Measurements from ENCODE around the gene ORM1. TPM values are rescaled to one million over a fixed set of nuclear protein-coding genes. Genes with fewer than 3 reads are reported as not detected.
A peak's percentile ranks its signal among the peaks of the same experiment; 100 is the strongest.

ORM1 gene
- polyA plus RNA-seq, 3 donors, result 0.25 to 0.53 TPM; not detected in 1

GRCh38 chr9:114341152-114341830, 18.4 kb downstream of the ORM1 start:
- no peak for DNase-seq (ENCODE audit: low read depth in 3 of 3, low spot score in 2 of 3)

DNA sequence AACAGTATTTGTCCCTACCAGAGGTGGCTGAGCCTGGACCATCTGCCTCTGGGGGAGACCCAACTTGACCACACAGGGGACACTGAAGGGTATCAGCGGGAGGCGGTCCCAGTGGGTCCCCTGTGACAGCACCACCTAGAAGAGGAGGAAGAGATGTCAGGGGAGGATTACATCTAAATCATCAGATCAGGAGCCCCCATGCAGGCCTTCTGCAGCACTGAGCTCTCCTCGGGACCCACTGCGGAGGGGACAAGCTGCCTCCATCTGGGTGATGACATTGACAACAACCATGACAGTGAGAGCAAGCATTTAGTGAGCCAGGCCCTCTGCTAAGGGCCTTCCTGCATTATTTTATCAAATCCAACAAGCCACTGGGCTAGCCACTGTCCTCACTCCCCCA, 19.1 kb downstream of the ORM1 start:
- DNase-seq (ENCODE audit: low read depth in 3 of 3, low spot score in 2 of 3), result no peak

- DNase-seq (ENCODE audit: low read depth in 3 of 3, low spot score in 2 of 3), result no peak
These were observed 20.0 kb downstream of the ORM1 start for GRCh38 chr9:114342755-114343440.

- DNase-seq (ENCODE audit: low read depth in 3 of 3, low spot score in 2 of 3), result no peak
These were observed 20.7 kb downstream of the ORM1 start for GRCh38 chr9:114343471-114344187.

DNA sequence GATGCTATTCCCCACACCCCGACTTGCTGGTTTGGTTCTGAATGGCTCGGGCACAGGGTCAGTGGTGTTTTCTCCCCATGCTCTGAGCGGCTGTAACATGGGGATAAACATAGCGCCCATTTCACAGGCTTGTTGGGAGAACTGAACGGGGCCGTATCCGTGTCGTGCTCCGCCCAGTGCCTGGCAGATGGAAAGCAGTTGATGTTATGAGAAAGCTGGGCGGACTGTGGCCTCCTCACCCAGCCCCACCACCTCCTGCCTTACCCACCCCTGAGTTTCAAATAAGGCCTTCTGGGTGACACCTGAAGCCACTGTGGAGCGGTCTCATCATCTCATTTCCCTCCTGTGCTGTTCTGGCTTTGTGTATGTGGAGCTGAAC, 21.3 kb downstream of the ORM1 start:
- no peak for DNase-seq (ENCODE audit: low read depth in 3 of 3, low spot score in 2 of 3)

GRCh38 chr9:114344692-114345091, 21.8 kb downstream of the ORM1 start:
- DNase-seq (ENCODE audit: low read depth in 3 of 3, low spot score in 2 of 3), result no peak

DNA sequence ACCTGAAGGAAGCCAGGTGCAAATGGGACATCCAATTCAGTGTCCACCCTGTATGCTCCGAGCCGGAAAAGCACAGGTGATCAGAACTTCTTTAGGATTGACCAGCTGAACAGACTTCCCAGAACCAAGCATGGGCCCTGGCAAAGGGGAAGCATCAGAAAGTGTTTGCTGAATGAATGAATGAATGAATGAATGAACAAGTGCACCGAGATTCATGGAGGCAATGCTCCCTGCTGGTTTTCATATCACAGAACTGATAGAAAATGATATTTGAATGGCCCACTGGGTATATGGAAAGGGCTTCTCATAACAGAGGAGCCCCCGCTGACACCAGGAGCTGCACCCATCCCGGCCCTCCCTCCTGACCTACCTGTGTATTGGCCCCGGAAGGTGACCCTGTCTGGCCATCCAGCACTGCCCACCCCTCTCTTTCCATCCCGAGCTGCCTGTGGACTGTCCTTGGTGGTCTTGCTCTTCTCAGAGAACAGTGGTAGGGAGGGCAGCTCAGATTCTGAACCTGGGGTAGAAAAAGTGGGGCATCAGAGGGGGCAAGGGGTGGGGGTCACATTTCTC, 22.7 kb downstream of the ORM1 start:
- DNase-seq (ENCODE audit: low read depth in 3 of 3, low spot score in 2 of 3), result no peak

- no peak for DNase-seq (ENCODE audit: low read depth in 3 of 3, low spot score in 2 of 3)
These were observed 23.2 kb downstream of the ORM1 start for GRCh38 chr9:114346146-114346545.

DNA sequence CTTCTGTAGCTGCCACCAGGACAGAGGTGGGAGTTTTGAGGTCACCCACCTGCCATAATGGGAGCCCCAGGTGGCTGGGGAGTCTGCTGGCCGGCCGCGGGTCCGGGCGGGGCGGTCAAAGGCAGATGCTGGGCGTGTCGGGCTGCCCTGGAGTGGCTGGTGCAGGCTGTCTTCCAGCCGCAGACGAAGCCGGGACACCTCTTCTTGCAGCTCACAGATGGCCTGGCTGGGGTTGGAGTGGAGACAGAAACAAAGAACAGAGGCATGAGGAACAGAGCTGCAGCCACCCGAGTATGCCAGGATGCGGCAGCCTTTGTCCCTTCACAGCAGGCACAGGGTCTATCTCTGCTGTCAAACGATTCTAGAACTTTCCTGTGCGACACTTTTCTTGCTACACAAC, 24.8 kb downstream of the ORM1 start:
- no peak for DNase-seq (ENCODE audit: low read depth in 3 of 3, low spot score in 2 of 3)

GRCh38 chr9:114348261-114348905, 25.5 kb downstream of the ORM1 start:
- DNase-seq (ENCODE audit: low read depth in 3 of 3, low spot score in 2 of 3), result no peak

- DNase-seq (ENCODE audit: low read depth in 3 of 3, low spot score in 2 of 3), result peak in 2 of 3 donors; percentile 45 to 49
These were observed 26.1 kb downstream of the ORM1 start for GRCh38 chr9:114348906-114349482.

DNA sequence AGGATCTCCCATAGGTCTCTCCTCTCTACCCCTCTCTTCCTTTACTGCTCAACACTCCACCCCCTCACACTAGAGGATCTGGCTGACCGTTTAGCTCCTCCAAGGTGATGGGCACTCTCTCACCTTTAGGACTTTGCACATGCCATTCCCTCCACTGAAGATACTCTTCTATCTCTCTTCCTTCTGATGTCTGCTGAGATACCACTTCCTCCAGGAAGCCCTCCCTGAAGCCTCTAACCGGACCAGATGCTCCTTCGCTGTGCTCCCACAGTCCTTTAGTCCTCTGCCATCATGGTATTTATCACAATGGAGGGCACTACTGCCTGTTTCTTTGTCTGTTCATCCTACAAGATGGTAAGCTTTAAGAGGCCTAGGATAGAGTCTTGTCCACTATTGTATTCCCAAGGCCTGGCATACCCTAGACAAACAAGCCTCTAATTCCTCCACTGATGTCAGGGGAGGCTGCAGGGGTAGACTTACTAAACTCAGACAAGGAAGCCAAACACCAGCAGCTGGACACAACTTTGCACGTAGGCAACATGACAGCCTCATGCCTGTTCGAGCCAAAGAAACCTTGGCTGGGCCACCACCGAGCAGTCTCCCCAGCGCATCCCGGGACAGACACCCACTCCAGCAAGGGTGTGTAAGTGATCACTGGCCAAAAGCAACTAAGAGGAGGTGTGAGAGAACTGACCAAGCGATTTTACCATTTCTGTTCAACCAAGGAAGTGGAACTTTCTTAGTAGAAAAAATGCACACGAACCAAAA, 27.0 kb downstream of the ORM1 start:
- DNase-seq (ENCODE audit: low read depth in 3 of 3, low spot score in 2 of 3), result no peak

GRCh38 chr9:114350636-114351401, 27.9 kb downstream of the ORM1 start:
- no peak for DNase-seq (ENCODE audit: low read depth in 3 of 3, low spot score in 2 of 3)

GRCh38 chr9:114351932-114352331, 29.0 kb downstream of the ORM1 start:
- DNase-seq (ENCODE audit: low read depth in 3 of 3, low spot score in 2 of 3), result no peak

GRCh38 chr9:114355821-114356220, 32.9 kb downstream of the ORM1 start:
- DNase-seq (ENCODE audit: low read depth in 3 of 3, low spot score in 2 of 3), result no peak

GRCh38 chr9:114356792-114357191, 33.9 kb downstream of the ORM1 start:
- DNase-seq (ENCODE audit: low read depth in 3 of 3, low spot score in 2 of 3), result no peak

DNA sequence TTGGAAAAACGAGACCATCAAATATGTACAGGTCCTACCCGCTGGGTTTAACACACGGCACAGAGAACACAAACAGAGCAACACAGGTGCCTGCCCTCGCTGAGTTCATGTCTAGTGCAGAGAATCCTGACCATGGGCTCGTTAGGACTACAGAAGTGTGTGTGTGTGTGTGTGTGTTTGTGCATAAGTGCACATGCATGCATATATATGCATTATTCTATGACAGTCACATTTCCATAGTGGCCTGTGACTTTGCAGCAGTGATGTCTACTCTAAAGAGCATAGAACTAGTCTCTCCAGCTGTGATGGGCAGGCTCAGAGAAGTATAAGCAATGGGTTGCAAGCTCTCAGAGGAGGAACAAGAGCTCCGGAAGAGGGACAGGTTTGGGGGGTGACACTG, 34.5 kb downstream of the ORM1 start:
- DNase-seq (ENCODE audit: low read depth in 3 of 3, low spot score in 2 of 3), result no peak

DNA sequence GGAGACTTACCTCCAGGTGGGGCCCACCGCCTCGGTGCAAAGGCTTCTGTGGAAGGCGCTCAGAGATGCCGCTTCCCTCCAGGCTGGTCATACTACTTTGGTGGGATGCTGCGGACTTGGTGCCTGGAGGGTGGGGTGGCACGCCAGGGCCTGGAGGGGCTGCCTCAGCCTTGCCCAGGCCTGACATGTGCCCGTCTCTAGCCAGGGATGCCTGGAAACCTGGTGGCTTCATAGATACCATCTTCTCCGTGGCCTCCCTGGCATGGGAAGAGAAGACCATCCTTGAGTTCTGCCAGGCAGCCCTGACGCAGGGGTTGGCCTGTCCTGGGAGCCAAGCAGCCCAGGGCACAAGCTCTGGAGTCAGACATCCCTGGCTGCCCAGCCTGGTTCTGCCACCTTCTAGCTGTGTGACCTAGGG, 35.0 kb downstream of the ORM1 start:
- DNase-seq (ENCODE audit: low read depth in 3 of 3, low spot score in 2 of 3), result no peak

- no peak for DNase-seq (ENCODE audit: low read depth in 3 of 3, low spot score in 2 of 3)
These were observed 36.9 kb downstream of the ORM1 start for GRCh38 chr9:114359801-114360200.
